HEK293 (cell line): Measurements from ENCODE around the gene SLC26A4.

Experiments used
- CTCF ChIA-PET: fragments of 350-600 bp; formaldehyde crosslinking; extraction: SDS; loops from one replicate; lab custom pipeline; 2021; ENCODE audit warnings: antibody characterized with exemption; lab: Yijun Ruan, JAX
- POLR2A ChIA-PET: fragments of 300-600 bp; formaldehyde crosslinking; extraction: SDS; loops from one replicate; lab custom pipeline; 2020; ENCODE audit warnings: antibody characterized with exemption, inconsistent platforms; lab: Yijun Ruan, JAX
- H3K27ac ChIP-seq: fragments of 200-500 bp; sonication (Bioruptor generic); 2 replicates; pipeline ENCODE4 v1.5.1; 2014; ENCODE audit warnings: low read depth, low read length, control low read depth, inconsistent platforms; ENCODE audit errors: extremely low read depth
- H3K36me3 ChIP-seq, 2 experiments: fragments of 200-500 bp in 1 of 2; sonication (Bioruptor generic) in 1 of 2; 1 replicate in 1 of 2; 2 replicates in 1 of 2; pipeline ENCODE4 v1.5.1; 2014 to 2017; ENCODE audit warnings: inconsistent platforms in 2 of 2, low read length in 2 of 2; ENCODE audit not compliant: control insufficient read depth in 2 of 2, insufficient read depth in 1 of 2
- H3K4me1 ChIP-seq: fragments of 200-500 bp; sonication (Bioruptor generic); 2 replicates; pipeline ENCODE4 v1.5.1; 2014; ENCODE audit warnings: mild to moderate bottlenecking, low read length, inconsistent platforms; ENCODE audit not compliant: control insufficient read depth, insufficient read depth
- H3K4me3 ChIP-seq: 2 replicates; pipeline ENCODE4 v1.5.1; 2011; ENCODE audit warnings: low read depth, mild to moderate bottlenecking, control low read depth, low read length, moderate library complexity
- H3K9me3 ChIP-seq: fragments of 200-500 bp; sonication (Bioruptor generic); 2 replicates; pipeline ENCODE4 v1.5.1; 2014; ENCODE audit warnings: low read depth, low read length, inconsistent platforms; ENCODE audit not compliant: control insufficient read depth, insufficient read depth
- BCL11B ChIP-seq: fragments of 450-650 bp; formaldehyde crosslinking; IDR thresholded peaks from 2 replicates; pipeline ENCODE4 v1.5.1; 2016; ENCODE audit warnings: low read depth, missing biosample characterization, missing genetic modification characterization
- ZBTB10 ChIP-seq: fragments of 450-650 bp; formaldehyde crosslinking; IDR thresholded peaks from 2 replicates; pipeline ENCODE4 v1.5.1; 2016; ENCODE audit warnings: missing biosample characterization, missing genetic modification characterization
- ZBTB17 ChIP-seq: fragments of 450-650 bp; formaldehyde crosslinking; IDR thresholded peaks from 2 replicates; pipeline ENCODE4 v1.5.1; 2016; ENCODE audit warnings: missing biosample characterization, missing genetic modification characterization
- ZBTB21 ChIP-seq: fragments of 450-650 bp; formaldehyde crosslinking; IDR thresholded peaks from 2 replicates; pipeline ENCODE4 v1.5.1; 2017; ENCODE audit warnings: missing biosample characterization, missing genetic modification characterization
- ZNF155 ChIP-seq: fragments of 450-650 bp; formaldehyde crosslinking; IDR thresholded peaks from 2 replicates; pipeline ENCODE4 v1.5.1; 2016; ENCODE audit warnings: missing biosample characterization, missing genetic modification characterization
- ZNF19 ChIP-seq: fragments of 450-650 bp; formaldehyde crosslinking; IDR thresholded peaks from 2 replicates; pipeline ENCODE4; 2016; ENCODE audit warnings: missing biosample characterization, missing genetic modification characterization, low read depth
- ZNF311 ChIP-seq: fragments of 450-650 bp; formaldehyde crosslinking; IDR thresholded peaks from 2 replicates; pipeline ENCODE4 v1.5.1; 2017; ENCODE audit warnings: missing biosample characterization, missing genetic modification characterization, borderline replicate concordance
- ZNF394 ChIP-seq: fragments of 450-650 bp; formaldehyde crosslinking; IDR thresholded peaks from 2 replicates; pipeline ENCODE4 v1.5.1; 2016; ENCODE audit warnings: missing biosample characterization, missing genetic modification characterization, mild to moderate bottlenecking, moderate library complexity, borderline replicate concordance
- ZNF416 ChIP-seq: fragments of 450-650 bp; formaldehyde crosslinking; IDR thresholded peaks from 2 replicates; pipeline ENCODE4 v1.5.1; 2016; ENCODE audit warnings: missing biosample characterization, missing genetic modification characterization
- ZNF548 ChIP-seq: fragments of 450-650 bp; formaldehyde crosslinking; IDR thresholded peaks from 2 replicates; pipeline ENCODE4 v1.5.1; 2016; ENCODE audit warnings: missing biosample characterization, missing genetic modification characterization
- ZNF664 ChIP-seq: fragments of 450-650 bp; formaldehyde crosslinking; IDR thresholded peaks from 2 replicates; pipeline ENCODE4 v1.5.1; 2016; ENCODE audit warnings: missing biosample characterization, missing genetic modification characterization
- ZNF768 ChIP-seq: fragments of 450-650 bp; formaldehyde crosslinking; IDR thresholded peaks from 2 replicates; pipeline ENCODE4 v1.5.1; 2018; ENCODE audit warnings: missing biosample characterization, mild to moderate bottlenecking, missing genetic modification characterization
- ZNF785 ChIP-seq: fragments of 450-650 bp; formaldehyde crosslinking; IDR thresholded peaks from 2 replicates; pipeline ENCODE4 v1.5.1; 2016; ENCODE audit warnings: missing biosample characterization, missing genetic modification characterization
- ZNF791 ChIP-seq: fragments of 450-650 bp; formaldehyde crosslinking; IDR thresholded peaks from 2 replicates; pipeline ENCODE4 v1.5.1; 2016; ENCODE audit warnings: missing biosample characterization, missing genetic modification characterization
- TF ChIP-seq, protein P1 (sequence below): fragments of 450-650 bp; IDR thresholded peaks from 2 replicates; pipeline ENCODE4 v1.5.1; 2018; ENCODE audit warnings: missing biosample characterization, mild to moderate bottlenecking, missing genetic modification characterization
- TF ChIP-seq, protein P2 (sequence below): fragments of 450-650 bp; formaldehyde crosslinking; IDR thresholded peaks from 2 replicates; pipeline ENCODE4 v1.5.1; 2016; ENCODE audit warnings: missing biosample characterization, missing genetic modification characterization
- TF ChIP-seq, protein P3 (sequence below): fragments of 450-650 bp; formaldehyde crosslinking; IDR thresholded peaks from 2 replicates; pipeline ENCODE4 v1.5.1; 2016; ENCODE audit warnings: missing biosample characterization, missing genetic modification characterization

The SLC26A4 gene

DNA sequence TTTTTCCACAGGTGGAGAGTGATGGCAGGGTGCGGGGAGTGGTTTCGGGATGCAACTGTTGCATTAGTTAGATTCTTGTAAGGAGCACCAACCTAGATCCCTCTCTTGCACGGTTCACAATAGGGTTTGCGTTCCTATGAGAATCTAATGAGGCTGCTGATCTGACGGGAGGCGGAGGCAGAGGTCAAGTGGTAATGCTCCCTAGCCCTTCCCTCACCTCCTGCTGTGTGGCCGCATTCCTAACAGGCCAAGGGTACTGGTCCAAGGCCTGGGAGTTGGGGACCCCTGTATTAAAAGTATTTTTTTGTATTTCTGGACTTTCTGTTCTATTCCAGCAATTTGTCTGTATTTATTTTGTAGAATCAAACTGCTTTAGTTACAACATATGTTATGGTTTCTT lies 90.5 kb downstream of the SLC26A4 start (continued):
- TF ChIP-seq, protein P1, sequence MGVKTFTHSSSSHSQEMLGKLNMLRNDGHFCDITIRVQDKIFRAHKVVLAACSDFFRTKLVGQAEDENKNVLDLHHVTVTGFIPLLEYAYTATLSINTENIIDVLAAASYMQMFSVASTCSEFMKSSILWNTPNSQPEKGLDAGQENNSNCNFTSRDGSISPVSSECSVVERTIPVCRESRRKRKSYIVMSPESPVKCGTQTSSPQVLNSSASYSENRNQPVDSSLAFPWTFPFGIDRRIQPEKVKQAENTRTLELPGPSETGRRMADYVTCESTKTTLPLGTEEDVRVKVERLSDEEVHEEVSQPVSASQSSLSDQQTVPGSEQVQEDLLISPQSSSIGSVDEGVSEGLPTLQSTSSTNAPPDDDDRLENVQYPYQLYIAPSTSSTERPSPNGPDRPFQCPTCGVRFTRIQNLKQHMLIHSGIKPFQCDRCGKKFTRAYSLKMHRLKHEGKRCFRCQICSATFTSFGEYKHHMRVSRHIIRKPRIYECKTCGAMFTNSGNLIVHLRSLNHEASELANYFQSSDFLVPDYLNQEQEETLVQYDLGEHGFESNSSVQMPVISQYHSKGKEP (tag by site-specific recombination): no peak
- no peak for TF ChIP-seq BCL11B (tag by site-specific recombination)
- TF ChIP-seq, protein P2, sequence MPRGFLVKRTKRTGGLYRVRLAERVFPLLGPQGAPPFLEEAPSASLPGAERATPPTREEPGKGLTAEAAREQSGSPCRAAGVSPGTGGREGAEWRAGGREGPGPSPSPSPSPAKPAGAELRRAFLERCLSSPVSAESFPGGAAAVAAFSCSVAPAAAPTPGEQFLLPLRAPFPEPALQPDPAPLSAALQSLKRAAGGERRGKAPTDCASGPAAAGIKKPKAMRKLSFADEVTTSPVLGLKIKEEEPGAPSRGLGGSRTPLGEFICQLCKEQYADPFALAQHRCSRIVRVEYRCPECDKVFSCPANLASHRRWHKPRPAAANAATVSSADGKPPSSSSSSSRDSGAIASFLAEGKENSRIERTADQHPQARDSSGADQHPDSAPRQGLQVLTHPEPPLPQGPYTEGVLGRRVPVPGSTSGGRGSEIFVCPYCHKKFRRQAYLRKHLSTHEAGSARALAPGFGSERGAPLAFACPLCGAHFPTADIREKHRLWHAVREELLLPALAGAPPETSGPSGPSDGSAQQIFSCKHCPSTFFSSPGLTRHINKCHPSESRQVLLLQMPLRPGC (tag by site-specific recombination): no peak

- no peak overlapping the region for H3K27ac ChIP-seq
- H3K9me3 ChIP-seq: no peaks in the 10 kb centered on the region
- no peak overlapping the region for H3K4me3 ChIP-seq
- TF ChIP-seq ZNF791 (tag by site-specific recombination) (no peak), ZBTB21 (tag by site-specific recombination) (no peak), ZNF311 (tag by site-specific recombination) (no peak), ZNF394 (tag by site-specific recombination) (no peak), ZNF416 (no peak), ZNF155 (tag by site-specific recombination) (no peak), ZNF768 (tag by site-specific recombination) (no peak), ZNF19 (tag by site-specific recombination) (no peak)
- TF ChIP-seq, protein P3, sequence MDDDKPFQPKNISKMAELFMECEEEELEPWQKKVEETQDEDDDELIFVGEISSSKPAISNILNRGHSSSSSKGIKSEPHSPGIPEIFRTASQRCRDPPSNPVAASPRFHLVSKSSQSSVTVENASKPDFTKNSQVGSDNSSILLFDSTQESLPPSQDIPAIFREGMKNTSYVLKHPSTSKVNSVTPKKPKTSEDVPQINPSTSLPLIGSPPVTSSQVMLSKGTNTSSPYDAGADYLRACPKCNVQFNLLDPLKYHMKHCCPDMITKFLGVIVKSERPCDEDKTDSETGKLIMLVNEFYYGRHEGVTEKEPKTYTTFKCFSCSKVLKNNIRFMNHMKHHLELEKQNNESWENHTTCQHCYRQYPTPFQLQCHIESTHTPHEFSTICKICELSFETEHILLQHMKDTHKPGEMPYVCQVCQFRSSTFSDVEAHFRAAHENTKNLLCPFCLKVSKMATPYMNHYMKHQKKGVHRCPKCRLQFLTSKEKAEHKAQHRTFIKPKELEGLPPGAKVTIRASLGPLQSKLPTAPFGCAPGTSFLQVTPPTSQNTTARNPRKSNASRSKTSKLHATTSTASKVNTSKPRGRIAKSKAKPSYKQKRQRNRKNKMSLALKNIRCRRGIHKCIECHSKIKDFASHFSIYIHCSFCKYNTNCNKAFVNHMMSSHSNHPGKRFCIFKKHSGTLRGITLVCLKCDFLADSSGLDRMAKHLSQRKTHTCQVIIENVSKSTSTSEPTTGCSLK (tag by site-specific recombination): no peak
- CTCF ChIA-PET: no interaction called here
- peaks cover 70 to 81% of the 10 kb centered on the region in 2 experiments for H3K36me3 ChIP-seq
- no peaks in the 10 kb centered on the region for H3K4me1 ChIP-seq
- POLR2A ChIA-PET: no interaction called here
Observed at GRCh38 chr7:107754642-107755041, 94.0 kb downstream of the SLC26A4 start.

DNA sequence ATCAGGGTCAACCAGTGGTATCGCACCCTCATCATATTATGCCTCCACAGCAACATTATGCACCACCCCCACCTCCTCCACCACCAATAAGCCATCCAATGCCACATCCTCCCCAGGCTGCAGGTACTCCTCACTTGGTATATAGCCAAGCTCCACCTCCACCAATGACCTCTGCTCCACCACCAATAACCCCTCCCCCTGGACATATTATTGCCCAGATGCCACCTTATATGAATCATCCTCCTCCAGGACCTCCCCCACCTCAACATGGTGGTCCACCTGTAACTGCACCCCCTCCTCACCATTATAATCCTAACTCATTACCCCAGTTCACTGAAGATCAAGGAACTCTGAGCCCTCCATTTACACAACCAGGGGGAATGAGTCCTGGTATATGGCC lies 98.0 kb downstream of the SLC26A4 start:
- peaks cover 36 to 58% of the 10 kb centered on the region in 2 experiments for H3K36me3 ChIP-seq
- H3K27ac ChIP-seq: no peak overlapping the region
- no peak for TF ChIP-seq ZBTB10 (tag by site-specific recombination)
- TF ChIP-seq ZNF664 (tag by site-specific recombination): no peak
- no peak for TF ChIP-seq ZBTB17 (tag by site-specific recombination)
- no peak for TF ChIP-seq ZNF785 (tag by site-specific recombination)
- no peak for TF ChIP-seq ZNF548 (tag by site-specific recombination)
- H3K9me3 ChIP-seq: no peaks in the 10 kb centered on the region
- H3K4me1 ChIP-seq: no peaks in the 10 kb centered on the region
- no peak overlapping the region for H3K4me3 ChIP-seq
- ChIA-PET POLR2A (interaction anchor here (0.5 kb wide), 1 partner anchor 216 kb away, joined by 6 read pairs; no protein-coding TSS in a partner anchor), CTCF (no interaction called here)
